Panc1 (cell line): Measurements from ENCODE around the gene CCDC57. TPM values are rescaled to one million over a fixed set of nuclear protein-coding genes. Genes with fewer than 3 reads are reported as not detected.
A peak's percentile ranks its signal among the peaks of the same experiment; 100 is the strongest.

Experiments
- ATAC-seq: fragments of 200-7000 bp; cut with Tn5 transposase; 2 replicates; pipeline ENCODE4 v1.9.1; 2020; ENCODE audit warnings: mild to moderate bottlenecking, moderate library complexity
- BruUV-seq: library from RNA; stranded (reverse); fragments of 400-500 nt; replicated peaks from 2 replicates; lab custom pipeline; 2021; lab: Mats Ljungman, UMichigan
- CTCF ChIA-PET: fragments of 300-600 bp; sonication (Branson Sonifier 250); formaldehyde crosslinking; loops from one replicate; lab custom pipeline; 2022; ENCODE audit warnings: antibody characterized with exemption; lab: Charles Lee
- POLR2A ChIA-PET: fragments of 300-600 bp; sonication (Branson Sonifier 250); formaldehyde crosslinking; loops from one replicate; lab custom pipeline; 2022; ENCODE audit warnings: antibody characterized with exemption; lab: Charles Lee
- DNase-seq: peaks from one replicate; pipeline ENCODE4 v3.0.0-alpha.2; 2010; ENCODE audit warnings: low read depth, low spot score
- H3K27ac ChIP-seq: 2 replicates; pipeline ENCODE4 v1.5.1; 2011; ENCODE audit warnings: mild to moderate bottlenecking, low read length, inconsistent platforms
- H3K27me3 ChIP-seq: fragments of 200-500 bp; sonication (Bioruptor generic); 2 replicates; pipeline ENCODE4 v1.6.0; 2014; ENCODE audit warnings: low read length, inconsistent platforms; ENCODE audit not compliant: control insufficient read depth, insufficient read depth
- H3K36me3 ChIP-seq: fragments of 200-500 bp; sonication (Bioruptor generic); 2 replicates; pipeline ENCODE4 v1.5.1; 2014; ENCODE audit warnings: inconsistent platforms, mild to moderate bottlenecking, low read length, moderate library complexity; ENCODE audit not compliant: control insufficient read depth, insufficient read depth
- H3K4me1 ChIP-seq: 2 replicates; pipeline ENCODE4 v1.5.1; 2011; ENCODE audit warnings: inconsistent platforms, mild to moderate bottlenecking, low read length, moderate library complexity; ENCODE audit not compliant: control insufficient read depth, insufficient read depth
- H3K4me3 ChIP-seq, 2 experiments: 2 replicates each; pipeline ENCODE4 v1.5.1; 2011 to 2012; ENCODE audit warnings: low read depth in 2 of 2, low read length in 2 of 2, mild to moderate bottlenecking in 2 of 2, inconsistent platforms in 1 of 2, moderate library complexity in 1 of 2
- H3K9me3 ChIP-seq: fragments of 200-500 bp; sonication (Bioruptor generic); 2 replicates; pipeline ENCODE4 v1.5.1; 2014; ENCODE audit warnings: low read depth, mild to moderate bottlenecking, inconsistent platforms, low read length, moderate library complexity; ENCODE audit not compliant: control insufficient read depth, insufficient read depth
- POLR2AphosphoS5 ChIP-seq: IDR thresholded peaks from 2 replicates; pipeline ENCODE4 v1.6.1; 2012; ENCODE audit warnings: mild to moderate bottlenecking, low read depth, low read length, moderate library complexity
- SIN3A ChIP-seq: IDR thresholded peaks from 2 replicates; pipeline ENCODE4 v1.6.1; 2012; ENCODE audit warnings: low read depth, mild to moderate bottlenecking, low read length, moderate library complexity, borderline replicate concordance; ENCODE audit not compliant: insufficient read depth
- TCF7L2 ChIP-seq: IDR thresholded peaks from 2 replicates; pipeline ENCODE4 v1.6.1; 2011; ENCODE audit warnings: mild to moderate bottlenecking, low read depth, low read length, inconsistent platforms
- in situ Hi-C: cut with HindIII; loops from 2 replicates; pipeline ENCODE4 v1.10.0; 2016; ENCODE audit warnings: low sequenced_read_pairs, low pct_unique_long_range_greater_than_20kb
- intact Hi-C: fragments of 100-400 bp; cut with micrococcal nuclease; formaldehyde crosslinking; loops from one replicate; pipeline ENCODE4 v1.10.0; 2022; ENCODE audit not compliant: unreplicated experiment
- total RNA-seq: library from RNA; stranded (reverse); gene quantifications from one replicate; pipeline ENCODE4 v1.2.1, GENCODE V29; 2021; ENCODE audit not compliant: unreplicated experiment
- TF ChIP-seq, protein P1 (sequence below), 2 experiments: IDR thresholded peaks; 2 replicates each; pipeline ENCODE4 v1.6.1; 2011 to 2012; ENCODE audit warnings: low read depth in 2 of 2, control low read depth in 1 of 2, low read length in 1 of 2, mild to moderate bottlenecking in 1 of 2, moderate library complexity in 1 of 2; ENCODE audit not compliant: insufficient read depth in 1 of 2
- TF ChIP-seq, protein P2 (sequence below): fragments of 450-650 bp; IDR thresholded peaks from 2 replicates; pipeline ENCODE4 v1.5.1; 2017; ENCODE audit warnings: mild to moderate bottlenecking

The CCDC57 gene
- total RNA-seq, 1 experiment from 2014 or later: 63.6 TPM

DNA sequence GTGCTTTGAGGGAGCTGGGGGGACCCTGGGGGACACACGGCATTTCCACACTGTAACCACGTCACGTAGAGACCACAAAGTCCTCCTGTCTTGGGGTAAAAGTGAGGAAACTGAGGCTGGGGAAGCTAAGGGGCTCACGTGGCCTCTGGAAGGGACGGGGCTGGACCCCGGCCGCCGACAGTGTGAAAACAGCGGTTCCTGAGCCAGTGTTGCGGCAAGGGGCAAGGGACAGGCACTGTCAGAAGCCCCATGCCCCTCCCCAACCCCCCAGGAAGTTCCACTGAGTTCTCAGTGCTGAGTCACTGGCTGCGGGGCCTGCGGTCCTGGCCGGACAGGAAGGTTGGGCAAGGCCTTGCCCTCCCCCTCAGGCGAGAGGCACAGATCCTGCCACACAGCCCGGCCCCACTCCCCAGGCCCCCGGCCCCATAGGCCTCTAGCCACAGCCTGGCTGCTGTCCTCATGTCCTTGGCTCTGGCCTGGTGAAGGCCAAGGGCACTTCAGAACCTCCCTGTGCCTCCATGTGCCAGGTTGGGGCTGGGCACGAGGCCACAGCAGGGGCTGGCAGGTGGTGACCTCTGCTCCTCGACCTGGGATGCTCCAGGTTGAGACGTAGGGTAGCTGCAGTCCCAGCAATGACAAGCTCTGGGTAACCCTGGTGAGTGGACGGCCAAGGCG lies 5.0 kb upstream of the CCDC57 start:
- no peaks in the 10 kb centered on the region; the same call in 1 of the 2 replicates for H3K36me3 ChIP-seq
- ChIA-PET POLR2A (interaction anchor here (0.6 kb wide), 1 partner anchor 9 kb away, joined by 3 read pairs; no protein-coding TSS in a partner anchor), CTCF (interaction anchor here (0.7 kb wide), 1 partner anchor 56 kb away, joined by 6 read pairs; no protein-coding TSS in a partner anchor)
- no peaks in the 10 kb centered on the region for H3K27me3 ChIP-seq
- no peak overlapping the region for H3K4me3 ChIP-seq
- H3K9me3 ChIP-seq: no peaks in the 10 kb centered on the region
- DNase-seq: no peak
- H3K4me1 ChIP-seq: peaks cover 40% of the 10 kb centered on the region
- TF ChIP-seq POLR2AphosphoS5: no peak
- TF ChIP-seq, protein P1, sequence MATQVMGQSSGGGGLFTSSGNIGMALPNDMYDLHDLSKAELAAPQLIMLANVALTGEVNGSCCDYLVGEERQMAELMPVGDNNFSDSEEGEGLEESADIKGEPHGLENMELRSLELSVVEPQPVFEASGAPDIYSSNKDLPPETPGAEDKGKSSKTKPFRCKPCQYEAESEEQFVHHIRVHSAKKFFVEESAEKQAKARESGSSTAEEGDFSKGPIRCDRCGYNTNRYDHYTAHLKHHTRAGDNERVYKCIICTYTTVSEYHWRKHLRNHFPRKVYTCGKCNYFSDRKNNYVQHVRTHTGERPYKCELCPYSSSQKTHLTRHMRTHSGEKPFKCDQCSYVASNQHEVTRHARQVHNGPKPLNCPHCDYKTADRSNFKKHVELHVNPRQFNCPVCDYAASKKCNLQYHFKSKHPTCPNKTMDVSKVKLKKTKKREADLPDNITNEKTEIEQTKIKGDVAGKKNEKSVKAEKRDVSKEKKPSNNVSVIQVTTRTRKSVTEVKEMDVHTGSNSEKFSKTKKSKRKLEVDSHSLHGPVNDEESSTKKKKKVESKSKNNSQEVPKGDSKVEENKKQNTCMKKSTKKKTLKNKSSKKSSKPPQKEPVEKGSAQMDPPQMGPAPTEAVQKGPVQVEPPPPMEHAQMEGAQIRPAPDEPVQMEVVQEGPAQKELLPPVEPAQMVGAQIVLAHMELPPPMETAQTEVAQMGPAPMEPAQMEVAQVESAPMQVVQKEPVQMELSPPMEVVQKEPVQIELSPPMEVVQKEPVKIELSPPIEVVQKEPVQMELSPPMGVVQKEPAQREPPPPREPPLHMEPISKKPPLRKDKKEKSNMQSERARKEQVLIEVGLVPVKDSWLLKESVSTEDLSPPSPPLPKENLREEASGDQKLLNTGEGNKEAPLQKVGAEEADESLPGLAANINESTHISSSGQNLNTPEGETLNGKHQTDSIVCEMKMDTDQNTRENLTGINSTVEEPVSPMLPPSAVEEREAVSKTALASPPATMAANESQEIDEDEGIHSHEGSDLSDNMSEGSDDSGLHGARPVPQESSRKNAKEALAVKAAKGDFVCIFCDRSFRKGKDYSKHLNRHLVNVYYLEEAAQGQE (IDR thresholded peaks at IDR 0.05; ENCODE audit: insufficient read depth in 1 of 2, low read depth in 2 of 2, low read length in 1 of 2): no peak
- TF ChIP-seq, protein P2, sequence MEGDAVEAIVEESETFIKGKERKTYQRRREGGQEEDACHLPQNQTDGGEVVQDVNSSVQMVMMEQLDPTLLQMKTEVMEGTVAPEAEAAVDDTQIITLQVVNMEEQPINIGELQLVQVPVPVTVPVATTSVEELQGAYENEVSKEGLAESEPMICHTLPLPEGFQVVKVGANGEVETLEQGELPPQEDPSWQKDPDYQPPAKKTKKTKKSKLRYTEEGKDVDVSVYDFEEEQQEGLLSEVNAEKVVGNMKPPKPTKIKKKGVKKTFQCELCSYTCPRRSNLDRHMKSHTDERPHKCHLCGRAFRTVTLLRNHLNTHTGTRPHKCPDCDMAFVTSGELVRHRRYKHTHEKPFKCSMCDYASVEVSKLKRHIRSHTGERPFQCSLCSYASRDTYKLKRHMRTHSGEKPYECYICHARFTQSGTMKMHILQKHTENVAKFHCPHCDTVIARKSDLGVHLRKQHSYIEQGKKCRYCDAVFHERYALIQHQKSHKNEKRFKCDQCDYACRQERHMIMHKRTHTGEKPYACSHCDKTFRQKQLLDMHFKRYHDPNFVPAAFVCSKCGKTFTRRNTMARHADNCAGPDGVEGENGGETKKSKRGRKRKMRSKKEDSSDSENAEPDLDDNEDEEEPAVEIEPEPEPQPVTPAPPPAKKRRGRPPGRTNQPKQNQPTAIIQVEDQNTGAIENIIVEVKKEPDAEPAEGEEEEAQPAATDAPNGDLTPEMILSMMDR: no peak
- TF ChIP-seq SIN3A: no peak
- TF ChIP-seq TCF7L2: no peak
- ATAC-seq: peak; percentile 24
- H3K27ac ChIP-seq: peak overlapping the region; percentile 86
- no TSS peak for BruUV-seq
- intact Hi-C loops (no loop called here), in situ Hi-C loops (no loop called here)

DNA sequence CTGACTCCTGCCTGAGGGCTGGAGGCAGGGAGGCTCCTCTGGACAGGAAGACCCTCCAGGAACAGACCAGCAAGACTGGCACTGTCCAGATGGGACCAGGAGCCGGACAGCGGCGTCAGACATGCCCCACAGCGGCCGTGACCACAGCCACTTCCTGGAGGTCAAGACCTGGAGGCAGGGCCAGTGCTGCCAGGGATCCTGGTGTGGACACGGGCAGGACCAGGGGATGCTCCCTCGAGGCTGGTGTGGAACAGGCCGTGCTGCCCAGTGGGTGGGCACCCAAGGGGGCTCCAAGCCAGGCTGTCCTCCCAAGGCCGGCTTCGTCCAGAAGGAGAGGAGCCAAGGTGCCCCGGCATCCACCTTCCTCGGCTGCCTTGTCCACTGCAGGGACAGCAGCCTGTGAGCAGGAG lies 4.5 kb upstream of the CCDC57 start:
- DNase-seq (no peak), ATAC-seq (no peak)
- ChIA-PET CTCF (no interaction called here), POLR2A (no interaction called here)
- no peaks in the 10 kb centered on the region for H3K27me3 ChIP-seq
- no peaks in the 10 kb centered on the region for H3K9me3 ChIP-seq
- in situ Hi-C loops: no loop called here
- intact Hi-C loops: no loop called here
- H3K4me1 ChIP-seq: peaks cover 40% of the 10 kb centered on the region
- no peaks in the 10 kb centered on the region; the same call in 1 of the 2 replicates for H3K36me3 ChIP-seq
- no peak overlapping the region for H3K4me3 ChIP-seq
- BruUV-seq: no TSS peak
- peak overlapping the region; percentile 86 for H3K27ac ChIP-seq
- TF ChIP-seq TCF7L2 (no peak), SIN3A (no peak), POLR2AphosphoS5 (no peak)
- TF ChIP-seq, protein P1 (IDR thresholded peaks at IDR 0.05; ENCODE audit: insufficient read depth in 1 of 2, low read depth in 2 of 2, low read length in 1 of 2): no peak
- TF ChIP-seq, protein P2: no peak
